GM12864 (cell line): ENCODE measurements around the gene CLASP1.
"Not testable (repeated sequence)": the region's sequence is repeated elsewhere in the genome, so short reads cannot be mapped to it uniquely, and the experiment has no call there.

Source experiments
- DNase-seq: peaks from one replicate; pipeline ENCODE4 v3.0.0-alpha.2; 2011; ENCODE audit warnings: low read depth
- H3K4me3 ChIP-seq: 2 replicates; pipeline ENCODE4 v1.5.1; 2011; ENCODE audit warnings: mild to moderate bottlenecking, low read depth, low read length, control low read depth
- CTCF ChIP-seq: IDR thresholded peaks from 2 replicates; pipeline ENCODE4 v1.5.1; 2011; ENCODE audit warnings: low read depth, mild to moderate bottlenecking, moderate library complexity, low read length, control low read depth, inconsistent platforms; ENCODE audit errors: missing control alignments

Gene CLASP1

GRCh38 chr2:121329786-121330185 is 319.5 kb downstream of the CLASP1 start:
- no peak overlapping the region for H3K4me3 ChIP-seq
- TF ChIP-seq CTCF: no peak
- DNase-seq: no peak

- no peak for DNase-seq
- no peak overlapping the region for H3K4me3 ChIP-seq
- no peak for TF ChIP-seq CTCF
Observed at GRCh38 chr2:121326628-121327027, 322.6 kb downstream of the CLASP1 start.

GRCh38 chr2:121324601-121325000 is 324.7 kb downstream of the CLASP1 start:
- no peak for TF ChIP-seq CTCF
- no peak for DNase-seq
- H3K4me3 ChIP-seq: no peak overlapping the region

- TF ChIP-seq CTCF: no peak
- no peak overlapping the region for H3K4me3 ChIP-seq
- DNase-seq: no peak
Observed at GRCh38 chr2:121321476-121321875, 327.8 kb downstream of the CLASP1 start.

- DNase-seq: no peak
- no peak for TF ChIP-seq CTCF
- H3K4me3 ChIP-seq: no peak overlapping the region
Observed at GRCh38 chr2:121319941-121320340, 329.3 kb downstream of the CLASP1 start.

- no peak overlapping the region for H3K4me3 ChIP-seq
- TF ChIP-seq CTCF: no peak
- DNase-seq: no peak
Observed at GRCh38 chr2:121316986-121317385, 332.3 kb downstream of the CLASP1 start.

- DNase-seq, H3K4me3 ChIP-seq: not testable (repeated sequence)
Observed at GRCh38 chr2:121313701-121314100, 335.6 kb downstream of the CLASP1 start.

GRCh38 chr2:121309801-121310200 is 339.5 kb downstream of the CLASP1 start:
- TF ChIP-seq CTCF: no peak
- no peak overlapping the region for H3K4me3 ChIP-seq
- DNase-seq: no peak
